Measurements from ENCODE around the gene BMP2K.

The BMP2K gene

GRCh38 chr4:78809295-78809694, 33.1 kb downstream of the BMP2K start:
- no peak for TF ChIP-seq CTCF (IDR thresholded peaks at IDR 0.05; ENCODE audit: insufficient read depth, low read length, missing control alignments)
- DNase-seq (ENCODE audit: low read depth, low spot score) = no peak
- CTCF ChIA-PET = interaction anchor here (0.7 kb wide), 1 partner anchor 29 kb away, joined by 3 read pairs; no protein-coding TSS in a partner anchor
- no peak overlapping the region for H3K4me3 ChIP-seq (ENCODE audit: low read depth, low read length)
- POLR2A ChIA-PET = interaction anchor here (0.6 kb wide), 1 partner anchor 38 kb away, joined by 3 read pairs; no protein-coding TSS in a partner anchor

- POLR2A ChIA-PET = interaction anchor here (0.6 to 0.9 kb wide), 2 partner anchors 39 to 129 kb away, joined by 3 read pairs; partner anchors contain the start of gene PAQR3
- no peak for DNase-seq (ENCODE audit: low read depth, low spot score)
- no peak overlapping the region for H3K4me3 ChIP-seq (ENCODE audit: low read depth, low read length)
Observed at GRCh38 chr4:78809928-78810835, 34.0 kb downstream of the BMP2K start.

GRCh38 chr4:78811034-78811433, 34.9 kb downstream of the BMP2K start:
- TF ChIP-seq CTCF (IDR thresholded peaks at IDR 0.05; ENCODE audit: insufficient read depth, low read length, missing control alignments) = no peak
- H3K4me3 ChIP-seq (ENCODE audit: low read depth, low read length) = no peak overlapping the region
- CTCF ChIA-PET = no interaction called here
- DNase-seq (ENCODE audit: low read depth, low spot score) = no peak
- POLR2A ChIA-PET = interaction anchor here (0.9 kb wide), 1 partner anchor 129 kb away, joined by 3 read pairs; the partner anchor contains the start of gene PAQR3

More at GRCh38 chr4:78809928-78810835, 34.0 kb downstream of the BMP2K start:
- TF ChIP-seq CTCF (IDR thresholded peaks at IDR 0.05; ENCODE audit: insufficient read depth, low read length, missing control alignments) = no peak
- CTCF ChIA-PET = no interaction called here

- ChIA-PET CTCF (interaction anchor here (0.6 kb wide), 2 partner anchors 36 to 62 kb away, joined by 3 read pairs; no protein-coding TSS in a partner anchor), POLR2A (no interaction called here)
- DNase-seq (ENCODE audit: low read depth, low spot score) = no peak
- no peak for TF ChIP-seq CTCF (IDR thresholded peaks at IDR 0.05; ENCODE audit: insufficient read depth, low read length, missing control alignments)
- H3K4me3 ChIP-seq (ENCODE audit: low read depth, low read length) = no peak overlapping the region
Observed at GRCh38 chr4:78818530-78819079, 42.5 kb downstream of the BMP2K start.

- ChIA-PET POLR2A (no interaction called here), CTCF (no interaction called here)
- no peak overlapping the region for H3K4me3 ChIP-seq (ENCODE audit: low read depth, low read length)
- no peak for TF ChIP-seq CTCF (IDR thresholded peaks at IDR 0.05; ENCODE audit: insufficient read depth, low read length, missing control alignments)
- no peak for DNase-seq (ENCODE audit: low read depth, low spot score)
Observed at GRCh38 chr4:78824001-78824400, 47.9 kb downstream of the BMP2K start.

- ChIA-PET CTCF (no interaction called here), POLR2A (no interaction called here)
- no peak overlapping the region for H3K4me3 ChIP-seq (ENCODE audit: low read depth, low read length)
- TF ChIP-seq CTCF (IDR thresholded peaks at IDR 0.05; ENCODE audit: insufficient read depth, low read length, missing control alignments) = no peak
- no peak for DNase-seq (ENCODE audit: low read depth, low spot score)
Observed at GRCh38 chr4:78827191-78827590, 51.0 kb downstream of the BMP2K start.

Data from AG04449 (cell line).